Hematopoietic multipotent progenitor cell treated with erythropoietin and hydrocortisone succinate and interleukin-3 and kit ligand, for 6 days (in vitro differentiated cells): ENCODE data around the gene MYO19.
"Not testable (repeated sequence)": the region's sequence is repeated elsewhere in the genome, so short reads cannot be mapped to it uniquely, and the experiment has no call there.

Experiments
- DNase-seq: peaks from one replicate; pipeline ENCODE4 v3.0.0-alpha.2; 2015

The MYO19 gene

DNA sequence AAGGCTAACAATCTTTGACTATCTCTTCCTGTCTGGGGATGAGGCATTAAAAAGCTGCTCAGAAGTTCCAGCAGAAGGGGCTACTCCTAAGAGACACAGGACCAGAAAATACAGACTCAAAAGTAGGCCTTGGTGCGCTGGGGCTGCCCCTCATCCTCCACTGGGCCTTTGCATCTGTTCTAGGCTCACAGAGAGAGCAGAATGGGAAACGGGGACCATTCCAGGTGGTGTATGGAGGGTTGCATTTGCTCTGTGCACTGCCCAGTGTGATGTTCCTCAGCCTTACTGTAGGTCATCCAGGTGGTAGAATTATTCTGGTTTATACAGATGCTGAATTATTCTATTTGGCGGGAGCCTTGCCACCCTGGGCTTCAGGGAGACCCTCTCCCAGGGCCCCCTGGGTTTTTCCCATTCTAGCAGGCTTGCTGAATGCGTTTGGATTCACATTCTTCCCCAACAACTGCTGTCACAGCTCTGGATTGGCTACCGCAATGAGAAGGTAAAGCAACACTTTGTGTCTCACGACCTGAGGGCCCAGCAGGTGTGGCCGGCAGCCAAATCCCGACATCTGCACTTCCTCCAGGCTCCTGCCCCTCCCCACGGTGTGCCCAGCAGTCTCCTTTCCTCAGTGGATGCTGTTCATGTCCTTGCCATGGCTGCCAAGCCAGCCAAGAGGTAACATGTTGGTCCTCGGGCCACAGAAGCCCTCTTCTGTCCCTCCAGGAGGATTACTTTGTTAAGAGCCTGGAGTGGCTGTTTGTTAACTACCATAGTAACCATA is 73.1 kb downstream of the MYO19 start:
- DNase-seq: no peak

DNA sequence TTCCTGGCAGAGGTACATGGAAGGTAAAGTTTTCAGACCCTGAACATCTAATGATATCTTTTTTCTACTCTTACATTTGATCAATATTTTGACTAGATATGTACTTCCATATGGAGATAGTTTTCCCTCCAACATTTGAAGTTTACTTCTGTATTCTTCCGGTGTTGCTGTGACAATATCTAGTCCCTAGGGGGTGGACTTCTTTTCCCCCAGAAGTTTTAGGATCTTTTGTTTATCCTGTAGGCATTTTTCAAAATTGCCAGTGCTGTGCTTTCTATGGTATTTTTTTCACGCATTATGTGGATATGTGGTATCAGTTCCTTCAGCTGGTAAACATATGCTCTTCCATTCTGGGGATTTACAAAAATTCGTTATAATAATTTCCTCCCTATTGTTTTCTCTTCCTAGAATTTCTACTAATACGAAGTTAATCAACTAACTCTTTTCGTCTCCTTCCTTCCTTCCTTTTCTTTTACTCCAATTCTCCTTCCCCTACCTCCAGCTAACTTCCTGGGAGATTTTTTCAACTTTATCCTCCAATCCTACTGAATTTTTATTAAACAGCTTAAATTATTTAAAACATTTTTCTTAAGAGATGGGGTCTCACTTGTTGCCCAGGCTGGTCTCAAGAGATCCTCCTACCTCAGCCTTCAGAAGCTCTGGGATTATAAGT is 74.3 kb downstream of the MYO19 start:
- DNase-seq: no peak

- no peak for DNase-seq
Measured at GRCh38 chr17:36459601-36460000, 75.1 kb downstream of the MYO19 start.

GRCh38 chr17:36459045-36459444 is 75.6 kb downstream of the MYO19 start:
- no peak for DNase-seq

- not testable (repeated sequence) for DNase-seq
Measured at GRCh38 chr17:36457701-36458100, 77.0 kb downstream of the MYO19 start.

- DNase-seq: not testable (repeated sequence)
Measured at GRCh38 chr17:36452888-36453287, 81.8 kb downstream of the MYO19 start.

DNA sequence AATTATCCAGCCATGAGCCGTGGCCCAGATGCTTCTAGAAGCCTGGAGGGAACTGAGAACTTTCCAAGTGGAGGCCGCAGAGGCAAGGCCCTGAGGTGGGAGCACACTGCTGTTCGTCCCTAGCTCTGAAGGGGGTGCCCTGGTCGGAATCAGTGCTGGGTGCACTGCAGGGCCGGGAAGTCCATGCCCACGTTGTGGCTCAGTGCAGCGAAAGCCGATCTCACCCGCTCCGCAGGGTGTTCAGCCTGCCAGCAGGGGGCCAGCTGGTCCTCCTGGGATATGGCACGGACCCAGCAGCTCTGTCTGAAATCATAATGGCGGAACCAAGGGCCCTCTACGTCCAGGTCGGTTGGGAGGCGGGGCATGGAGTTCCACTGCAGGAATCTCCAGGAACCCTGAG is 84.7 kb downstream of the MYO19 start:
- not testable (repeated sequence) for DNase-seq
